GM18526 (cell line): ENCODE measurements around the gene G3BP1.

Experiments
- POLR2A ChIP-seq: IDR thresholded peaks from 3 replicates; pipeline ENCODE4 v1.6.1; 2011; ENCODE audit not compliant: insufficient read length; ENCODE audit errors: extremely low read depth

The G3BP1 gene

DNA sequence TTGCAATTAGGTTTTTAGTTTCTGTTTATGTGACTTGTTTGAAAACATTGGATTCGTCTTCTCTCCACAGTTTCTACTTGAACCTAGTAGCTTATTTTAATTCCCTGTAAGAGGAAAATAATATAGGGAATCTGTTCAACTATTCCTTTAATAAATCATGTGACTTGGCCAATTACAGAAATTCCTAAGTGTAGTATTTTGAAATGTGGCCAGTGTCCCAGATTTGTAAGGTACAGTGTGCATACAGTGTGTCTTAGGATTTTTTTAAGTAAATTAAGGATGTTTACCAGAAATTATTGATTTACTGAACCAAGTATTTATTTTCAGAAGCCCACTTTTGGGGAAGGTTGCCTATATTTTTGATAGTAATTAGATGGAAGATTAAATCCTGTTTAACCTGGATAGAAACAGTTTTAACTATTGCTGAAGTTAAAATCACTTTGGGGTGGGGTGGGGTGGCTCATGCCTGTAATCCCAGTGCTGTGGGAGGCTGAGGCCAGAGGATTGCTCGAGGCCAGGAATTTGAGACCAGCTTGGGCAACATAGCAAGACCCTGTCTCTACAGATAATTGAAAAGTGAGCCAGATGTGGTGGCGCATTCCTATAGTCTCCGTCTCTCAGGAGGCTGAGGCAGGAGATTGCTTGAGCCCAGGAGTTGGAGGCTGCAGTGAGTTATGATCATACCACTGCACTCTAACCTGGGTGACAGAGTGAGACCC, 36.9 kb downstream of the G3BP1 start:
- no peak for TF ChIP-seq POLR2A

GRCh38 chr5:151810449-151810848, 38.7 kb downstream of the G3BP1 start:
- TF ChIP-seq POLR2A: no peak

DNA sequence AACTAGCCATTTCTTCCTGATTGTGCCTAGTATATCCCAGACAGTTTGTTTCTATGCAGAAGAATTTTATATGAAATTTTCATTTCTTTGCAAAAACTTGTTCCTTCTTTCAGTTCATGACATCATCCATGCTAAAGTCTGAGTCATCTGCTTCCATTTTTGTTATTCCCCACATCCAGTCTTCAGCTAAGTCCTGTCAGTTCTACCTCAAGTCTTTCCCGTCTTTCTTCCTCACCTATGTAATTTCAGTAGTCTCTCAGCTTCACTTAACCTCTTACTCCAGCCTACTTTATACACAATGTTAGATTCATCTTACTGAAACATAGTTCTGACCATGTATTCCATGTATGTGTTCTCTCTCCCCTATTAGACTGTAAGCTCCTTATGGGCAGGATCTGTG, 39.1 kb downstream of the G3BP1 start:
- TF ChIP-seq POLR2A: no peak

- no peak for TF ChIP-seq POLR2A
Observed at GRCh38 chr5:151811593-151812321, 40.0 kb downstream of the G3BP1 start.

DNA sequence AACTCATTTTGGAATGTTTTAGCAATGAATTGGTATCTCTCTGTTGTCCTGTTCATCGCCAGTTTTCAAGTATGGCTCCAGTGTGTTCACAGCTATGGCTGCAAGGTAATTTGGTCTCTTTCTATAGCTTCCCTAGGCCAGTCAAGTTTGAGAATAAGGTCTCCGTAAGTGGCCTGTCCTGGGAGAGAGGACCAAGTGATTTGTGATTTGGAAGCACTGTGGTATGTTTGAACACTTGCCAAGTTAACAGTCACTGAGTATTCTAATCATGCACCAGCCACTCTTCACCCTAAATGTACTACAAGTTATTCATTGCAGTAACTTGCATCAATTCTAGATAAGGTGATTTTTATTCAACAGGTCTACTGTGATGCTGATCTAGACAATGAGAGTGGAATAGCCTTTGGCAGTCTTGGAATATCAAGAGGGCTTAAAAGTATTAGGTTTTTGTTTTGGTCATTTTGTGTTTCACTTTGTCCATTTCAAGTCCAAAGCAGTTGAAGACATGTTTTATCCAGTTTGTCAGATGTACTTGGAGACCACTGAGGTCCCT, 41.1 kb downstream of the G3BP1 start:
- no peak for TF ChIP-seq POLR2A

GRCh38 chr5:151815051-151815450, 43.3 kb downstream of the G3BP1 start:
- TF ChIP-seq POLR2A: no peak

GRCh38 chr5:151819830-151820229, 48.1 kb downstream of the G3BP1 start:
- no peak for TF ChIP-seq POLR2A

DNA sequence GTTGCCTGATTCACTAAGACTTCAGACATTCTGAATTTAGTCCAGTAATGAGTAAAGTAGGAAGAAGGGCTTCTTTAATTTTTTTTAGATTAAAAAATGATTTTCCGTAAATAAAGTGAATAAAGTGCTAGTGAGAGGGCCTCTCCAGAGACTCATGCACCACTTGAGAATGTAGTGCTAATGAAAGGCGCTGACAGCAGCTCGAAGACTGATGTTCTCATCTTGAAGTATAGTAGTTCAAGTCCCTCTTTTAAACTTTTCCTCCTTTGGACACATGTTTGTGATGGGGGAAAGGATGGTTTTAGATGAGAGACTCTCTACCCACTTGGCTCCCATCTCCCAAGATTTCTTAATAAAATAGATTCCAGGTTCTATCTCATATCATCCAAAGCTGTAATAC, 48.5 kb downstream of the G3BP1 start:
- no peak for TF ChIP-seq POLR2A

- no peak for TF ChIP-seq POLR2A
Observed at GRCh38 chr5:151820903-151821302, 49.1 kb downstream of the G3BP1 start.

GRCh38 chr5:151822141-151822540, 50.4 kb downstream of the G3BP1 start:
- no peak for TF ChIP-seq POLR2A

DNA sequence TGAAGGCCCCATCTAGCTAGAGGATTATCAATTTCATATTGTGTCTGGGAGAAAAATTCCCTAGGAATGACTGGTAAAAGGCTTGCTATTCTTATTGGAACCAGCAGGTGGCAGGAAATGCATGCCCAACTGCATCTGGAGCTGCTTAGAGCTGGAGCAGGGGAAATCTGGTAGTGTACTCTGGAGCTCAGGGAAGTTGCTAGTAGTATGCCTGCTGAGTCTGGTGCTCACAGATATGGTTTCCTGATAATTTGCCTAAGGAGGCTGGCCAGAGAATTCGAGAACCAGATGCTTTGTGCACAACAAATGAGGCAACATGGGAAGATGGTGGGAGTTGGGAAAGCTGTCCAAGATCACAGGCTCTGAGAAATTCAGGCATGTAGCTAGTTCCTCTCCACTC, 53.7 kb downstream of the G3BP1 start:
- TF ChIP-seq POLR2A: no peak

DNA sequence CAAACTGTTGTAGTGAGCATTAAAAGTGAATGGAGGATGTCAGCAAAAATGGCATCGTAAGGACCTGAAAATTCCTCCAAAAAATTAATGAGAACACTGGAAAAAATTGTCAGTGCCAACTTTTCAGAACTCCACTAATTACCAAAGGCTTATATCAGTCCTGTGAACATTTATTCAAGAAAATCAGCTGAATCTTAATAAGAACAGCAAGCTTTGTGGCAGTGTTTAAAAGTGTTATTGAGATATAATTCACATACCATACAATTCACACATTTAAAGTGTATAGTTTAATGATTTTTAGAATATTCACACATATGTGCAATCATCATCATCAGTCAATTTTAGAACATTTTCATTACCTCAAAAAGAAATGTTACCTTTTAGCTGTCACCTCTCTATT, 57.6 kb downstream of the G3BP1 start:
- no peak for TF ChIP-seq POLR2A

- TF ChIP-seq POLR2A: no peak
Observed at GRCh38 chr5:151846765-151847164, 75.0 kb downstream of the G3BP1 start.

DNA sequence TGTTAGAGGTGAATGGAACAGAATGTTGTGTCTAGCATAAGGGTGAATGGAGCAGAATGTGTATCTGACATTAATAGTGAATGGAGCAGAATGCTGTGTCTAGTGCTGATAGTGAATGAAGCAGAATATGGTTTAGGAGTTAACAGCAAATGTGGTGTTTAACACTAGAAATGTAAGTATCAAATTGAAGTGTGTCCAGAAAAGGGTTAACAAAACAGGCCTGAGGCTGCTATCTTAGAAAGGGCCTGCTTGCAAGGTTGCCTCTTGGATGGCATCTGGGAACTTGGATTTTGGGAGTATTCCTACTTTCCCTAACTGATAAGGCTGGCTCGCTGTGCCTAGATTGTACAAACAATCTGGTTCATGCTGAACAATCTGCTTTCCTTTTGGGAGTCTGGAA, 76.1 kb downstream of the G3BP1 start:
- no peak for TF ChIP-seq POLR2A

GRCh38 chr5:151855701-151856100, 83.9 kb downstream of the G3BP1 start:
- no peak for TF ChIP-seq POLR2A

DNA sequence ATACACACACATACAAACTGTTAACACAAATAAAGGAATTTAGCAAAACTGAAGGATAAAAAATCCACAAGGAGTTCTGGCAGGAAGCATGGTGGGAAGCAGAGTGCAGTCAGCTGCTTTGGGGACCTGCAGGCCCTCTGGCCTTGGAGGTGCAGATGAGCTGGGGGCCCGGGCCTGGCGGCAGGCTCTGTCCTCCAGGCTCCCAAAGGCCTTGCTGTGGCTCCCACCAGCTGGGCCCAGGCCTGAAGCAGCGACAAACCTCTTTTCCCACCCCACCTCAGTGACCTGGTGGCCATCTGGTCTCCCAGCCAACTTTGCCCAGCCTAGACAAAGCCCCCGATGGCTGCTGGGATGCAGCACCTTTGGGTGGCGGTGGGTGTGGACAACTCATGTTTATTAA, 85.1 kb downstream of the G3BP1 start:
- no peak for TF ChIP-seq POLR2A
